IMR-90 (cell line): Measurements from ENCODE around the gene GSN. TPM values are rescaled to one million over a fixed set of nuclear protein-coding genes. Genes with fewer than 3 reads are reported as not detected.

Experiments
- ATAC-seq: fragments of 200-7000 bp; cut with Tn5 transposase; 2 replicates; pipeline ENCODE4 v1.9.1; 2020; ENCODE audit warnings: low read depth, mild to moderate bottlenecking, moderate library complexity
- BruUV-seq: library from RNA; stranded (reverse); fragments of 400-500 nt; replicated peaks from 2 replicates; lab custom pipeline; 2021; lab: Mats Ljungman, UMichigan
- CTCF ChIA-PET: fragments of 300-600 bp; formaldehyde crosslinking; extraction: SDS; loops from one replicate; lab custom pipeline; 2021; ENCODE audit warnings: antibody characterized with exemption; lab: Yijun Ruan, JAX
- POLR2A ChIA-PET: fragments of 300-600 bp; sonication (Branson Sonifier 250); formaldehyde crosslinking; loops from one replicate; lab custom pipeline; 2022; ENCODE audit warnings: antibody characterized with exemption; ENCODE audit not compliant: unreplicated experiment; lab: Charles Lee
- DNase-seq: peaks from one replicate; pipeline ENCODE4 v3.0.0; 2013
- H2AFZ ChIP-seq: replicated peaks from 2 replicates; pipeline ENCODE3; 2013; ENCODE audit warnings: low read length, mild to moderate bottlenecking; ENCODE audit not compliant: poor library complexity
- H2AK5ac ChIP-seq: 2 replicates; pipeline ENCODE4 v1.6.1; 2013; ENCODE audit warnings: low read depth, low read length, inconsistent platforms
- H2AK9ac ChIP-seq: replicated peaks from 2 replicates; pipeline ENCODE3; 2013; ENCODE audit warnings: mild to moderate bottlenecking, low read depth, low read length, moderate library complexity; ENCODE audit not compliant: poor library complexity
- H2BK120ac ChIP-seq: 2 replicates; pipeline ENCODE4 v1.6.1; 2013; ENCODE audit warnings: low read depth, low read length, inconsistent platforms
- H2BK15ac ChIP-seq: 3 replicates; pipeline ENCODE4 v1.6.1; 2013; ENCODE audit warnings: low read depth, low read length, inconsistent platforms
- H2BK20ac ChIP-seq: 2 replicates; pipeline ENCODE4 v1.6.1; 2013; ENCODE audit warnings: low read depth, mild to moderate bottlenecking, inconsistent platforms, low read length, moderate library complexity
- H2BK5ac ChIP-seq: 2 replicates; pipeline ENCODE4 v1.6.1; 2013; ENCODE audit warnings: mild to moderate bottlenecking, low read depth, low read length, inconsistent platforms; ENCODE audit not compliant: poor library complexity, severe bottlenecking
- H3K14ac ChIP-seq: replicated peaks from 2 replicates; pipeline ENCODE4 v1.6.1; 2013; ENCODE audit warnings: low read depth, low read length, inconsistent platforms
- H3K18ac ChIP-seq: 2 replicates; pipeline ENCODE4 v1.6.1; 2013; ENCODE audit warnings: low read depth, low read length, control low read depth
- H3K23ac ChIP-seq: 2 replicates; pipeline ENCODE4 v1.6.1; 2013; ENCODE audit warnings: low read depth, low read length, inconsistent platforms
- H3K27ac ChIP-seq: 2 replicates; pipeline ENCODE4 v1.5.1; 2013; ENCODE audit warnings: mild to moderate bottlenecking, control low read depth, low read length; ENCODE audit not compliant: insufficient read depth
- H3K27me3 ChIP-seq: 2 replicates; pipeline ENCODE4 v1.6.1; 2013; ENCODE audit warnings: low read length; ENCODE audit not compliant: control insufficient read depth, insufficient read depth
- H3K36me3 ChIP-seq: 2 replicates; pipeline ENCODE4 v1.6.1; 2013; ENCODE audit warnings: low read length, mixed read lengths; ENCODE audit not compliant: control insufficient read depth, insufficient read depth
- H3K4ac ChIP-seq: 2 replicates; pipeline ENCODE4 v1.6.1; 2013; ENCODE audit warnings: low read depth, low read length, inconsistent platforms
- H3K4me1 ChIP-seq: 2 replicates; pipeline ENCODE4 v1.6.1; 2013; ENCODE audit warnings: low read length, mixed read lengths; ENCODE audit not compliant: control insufficient read depth, insufficient read depth
- H3K4me2 ChIP-seq: 2 replicates; pipeline ENCODE4 v1.6.1; 2013; ENCODE audit warnings: low read depth, mild to moderate bottlenecking, control low read depth, low read length, moderate library complexity
- H3K4me3 ChIP-seq: 2 replicates; pipeline ENCODE4 v1.5.1; 2013; ENCODE audit warnings: low read depth, mild to moderate bottlenecking, control low read depth, low read length, moderate library complexity; ENCODE audit not compliant: insufficient read depth
- H3K56ac ChIP-seq: 2 replicates; pipeline ENCODE4 v1.6.1; 2013; ENCODE audit warnings: low read length, inconsistent platforms; ENCODE audit not compliant: insufficient read depth; ENCODE audit errors: extremely low read depth
- H3K79me1 ChIP-seq, 2 experiments: 2 replicates each; pipeline ENCODE4 v1.6.1; 2013; ENCODE audit warnings: low read length in 2 of 2, inconsistent platforms in 1 of 2, low read depth in 1 of 2
- H3K9ac ChIP-seq: 2 replicates; pipeline ENCODE4 v1.6.1; 2013; ENCODE audit warnings: low read depth, low read length, control low read depth
- H3K9me1 ChIP-seq: 2 replicates; pipeline ENCODE4 v1.6.1; 2013; ENCODE audit warnings: low read length, inconsistent platforms; ENCODE audit not compliant: insufficient read depth
- H3K9me3 ChIP-seq: 2 replicates; pipeline ENCODE4 v1.6.1; 2013; ENCODE audit warnings: low read length; ENCODE audit not compliant: control insufficient read depth, insufficient read depth
- H4K20me1 ChIP-seq: 2 replicates; pipeline ENCODE4 v1.6.1; 2013; ENCODE audit warnings: low read length, inconsistent platforms; ENCODE audit not compliant: insufficient read depth
- H4K5ac ChIP-seq: 2 replicates; pipeline ENCODE4 v1.6.1; 2013; ENCODE audit warnings: mild to moderate bottlenecking, low read depth, low read length, control low read depth
- H4K8ac ChIP-seq, 2 experiments: 2 replicates each; pipeline ENCODE4 v1.6.1; 2013; ENCODE audit warnings: low read depth in 2 of 2, low read length in 2 of 2, control low read depth in 1 of 2, inconsistent platforms in 1 of 2
- H4K91ac ChIP-seq: 2 replicates; pipeline ENCODE4 v1.6.1; 2013; ENCODE audit warnings: low read depth, low read length, inconsistent platforms; ENCODE audit not compliant: insufficient read depth
- BHLHE40 ChIP-seq: fragments of 150-350 bp; IDR thresholded peaks from 2 replicates; pipeline ENCODE4 v1.6.1; 2016; ENCODE audit warnings: mild to moderate bottlenecking, low read depth, low read length
- CHD1 ChIP-seq: IDR thresholded peaks from 2 replicates; pipeline ENCODE4 v1.6.1; 2012; ENCODE audit warnings: low read depth, low read length, improper control_type of control experiment
- MAFK ChIP-seq: IDR thresholded peaks from 2 replicates; pipeline ENCODE4 v1.6.1; 2012; ENCODE audit warnings: low read depth, low read length, improper control_type of control experiment
- MXI1 ChIP-seq: IDR thresholded peaks from 2 replicates; pipeline ENCODE4 v1.6.1; 2012; ENCODE audit warnings: low read depth, mild to moderate bottlenecking, low read length, moderate library complexity, borderline replicate concordance
- NFE2L2 ChIP-seq: fragments of 150-350 bp; IDR thresholded peaks from 2 replicates; pipeline ENCODE4 v1.6.1; 2016; ENCODE audit warnings: low read depth, mild to moderate bottlenecking, low read length
- POLR2A ChIP-seq: IDR thresholded peaks from 2 replicates; pipeline ENCODE4 v1.6.1; 2012; ENCODE audit warnings: mild to moderate bottlenecking, low read depth, low read length
- RFX5 ChIP-seq: IDR thresholded peaks from 2 replicates; pipeline ENCODE4 v1.8.0; 2012; ENCODE audit warnings: low read depth, mild to moderate bottlenecking, low read length, moderate library complexity
- whole genome bisulfite sequencing, 2 experiments: methylation state at CpG; one replicate each; pipeline versions ENCODE4 v1.1.5 to v1.1.7; 2013; ENCODE audit warnings: missing lambda C conversion rate in 2 of 2; ENCODE audit not compliant: insufficient read length in 1 of 2; ENCODE audit errors: extremely low coverage in 2 of 2; 5-methylcytosine and 5-hydroxymethylcytosine counted together
- dilution Hi-C: fragments of 300-500 bp; cut with HindIII; formaldehyde crosslinking; loops from one replicate; pipeline ENCODE4 v1.14.3; 2018; ENCODE audit warnings: low sequenced_read_pairs; ENCODE audit not compliant: unreplicated experiment
- in situ Hi-C: fragments of 300-500 bp; cut with MboI; formaldehyde crosslinking; loops from 3 replicates; pipeline ENCODE4 v1.14.3; 2019; ENCODE audit warnings: low sequenced_read_pairs, inconsistent platforms, mixed read lengths
- intact Hi-C: fragments of 100-400 bp; cut with micrococcal nuclease; formaldehyde crosslinking; loops from 2 replicates; pipeline ENCODE4 v1.10.0; 2022
- polyA plus RNA-seq, 3 experiments: library from polyadenylated mRNA; depleted of rRNA; stranded (reverse); fragments of >200 nt; gene quantifications; 2 replicates each; pipeline ENCODE4 v1.2.3, GENCODE V29; 2012; ENCODE audit warnings: low replicate concordance in 1 of 3
- total RNA-seq: library from RNA; depleted of rRNA; stranded (reverse); fragments of >200 nt; gene quantifications from 2 replicates; pipeline ENCODE4 v1.2.3, GENCODE V29; 2012

Gene GSN
- total and polyA plus RNA-seq, 2 of the 4 experiments (the other 2 are of a cell fraction) = 495 to 547 TPM

DNA sequence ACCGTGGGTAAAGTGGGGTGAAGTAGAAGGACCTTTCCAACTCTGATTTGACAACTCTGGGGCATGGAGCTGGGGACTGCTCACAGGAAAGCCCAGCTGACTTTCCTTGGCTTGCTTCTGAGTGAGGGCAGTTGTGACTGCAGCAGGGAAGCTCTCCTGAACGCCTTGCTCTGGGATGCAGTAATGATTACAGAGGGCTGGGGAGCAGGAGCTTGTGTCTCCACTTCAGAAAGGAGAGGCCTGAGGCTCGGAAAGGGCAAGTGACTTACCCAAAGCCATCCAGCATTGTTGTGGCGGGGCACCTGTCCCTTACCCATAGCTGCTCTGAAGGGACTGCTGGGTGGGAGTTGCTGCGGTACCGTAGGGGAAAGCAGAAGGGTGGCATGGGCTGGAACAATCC is 41.2 kb downstream of the GSN start:
- H3K4me2 ChIP-seq = no peak overlapping the region
- no peak for TF ChIP-seq MAFK
- no peak for TF ChIP-seq POLR2A
- TF ChIP-seq BHLHE40 = no peak
- TF ChIP-seq MXI1 = no peak
- TF ChIP-seq NFE2L2 = no peak
- no peak for TF ChIP-seq CHD1
- TF ChIP-seq RFX5 = no peak
- intact Hi-C loops = no loop called here
- no peak overlapping the region for H2BK20ac ChIP-seq
- H3K4me1 ChIP-seq = no peaks in the 10 kb centered on the region
- no TSS peak for BruUV-seq
- CTCF ChIA-PET = no interaction called here
- H4K5ac ChIP-seq = no peak overlapping the region
- no peak overlapping the region for H3K23ac ChIP-seq
- no peaks in the 10 kb centered on the region for H3K9me3 ChIP-seq
- H3K36me3 ChIP-seq = peaks cover 72% of the 10 kb centered on the region
- no peak overlapping the region for H2AK9ac ChIP-seq
- H2AK5ac ChIP-seq = no peak overlapping the region
- H2BK5ac ChIP-seq = no peak overlapping the region
- no peak overlapping the region for H3K56ac ChIP-seq
- no peak overlapping the region for H4K91ac ChIP-seq
- ATAC-seq (no peak), DNase-seq (no peak)
- no CpG with 5 or more reads among the region's 6 CpGs for WGBS, 2 experiments
- H3K4me3 ChIP-seq = no peak overlapping the region
- no peak overlapping the region for H3K4ac ChIP-seq
- dilution Hi-C loops = no loop called here
- H3K9ac ChIP-seq = no peak overlapping the region
- POLR2A ChIA-PET = no interaction called here
- no peak overlapping the region for H3K14ac ChIP-seq
- no peak overlapping the region for H2BK120ac ChIP-seq
- no peak overlapping the region for H3K27ac ChIP-seq
- no peaks in the 10 kb centered on the region; the same call in 1 of the 2 replicates for H4K20me1 ChIP-seq
- no peak overlapping the region for H3K18ac ChIP-seq
- H3K27me3 ChIP-seq = no peaks in the 10 kb centered on the region
- H2AFZ ChIP-seq = no peak overlapping the region
- peaks cover 0 to 7% of the 10 kb centered on the region in 2 experiments for H3K79me1 ChIP-seq
- in situ Hi-C loops = no loop called here
- H4K8ac ChIP-seq = no peak overlapping the region
- no peaks in the 10 kb centered on the region; the same call in 1 of the 2 replicates for H3K9me1 ChIP-seq
- H2BK15ac ChIP-seq = no peak overlapping the region
